Type B pancreatic cell (in vitro differentiated cells): Measurements from ENCODE around the gene CBLC. TPM values are rescaled to one million over a fixed set of nuclear protein-coding genes. Genes with fewer than 3 reads are reported as not detected.

Experiments used
- DNase-seq: peaks from one replicate; pipeline ENCODE4 v3.0.0; 2021; ENCODE audit warnings: mixed read lengths; ENCODE audit not compliant: unreplicated experiment; ENCODE audit errors: extremely low spot score
- H3K27ac Mint-ChIP-seq: 2 replicates; pipeline ENCODE4 v1.8.0; 2021; ENCODE audit warnings: mild to moderate bottlenecking, mixed read lengths
- H3K27me3 Mint-ChIP-seq: 2 replicates; pipeline ENCODE4 v1.8.0; 2021; ENCODE audit warnings: mixed read lengths
- H3K36me3 Mint-ChIP-seq: 2 replicates; pipeline ENCODE4 v1.8.0; 2021; ENCODE audit warnings: mixed read lengths
- H3K4me1 Mint-ChIP-seq: one replicate; pipeline ENCODE4 v1.8.0; 2021; ENCODE audit warnings: mixed read lengths; ENCODE audit not compliant: unreplicated experiment
- H3K4me3 Mint-ChIP-seq: 2 replicates; pipeline ENCODE4 v1.8.0; 2021; ENCODE audit warnings: mild to moderate bottlenecking, mixed read lengths
- H3K9me3 Mint-ChIP-seq: 2 replicates; pipeline ENCODE4 v1.8.0; 2021; ENCODE audit warnings: mixed read lengths
- total RNA-seq: library from RNA; stranded (reverse); gene quantifications from 2 replicates; pipeline ENCODE4 v1.2.1, GENCODE V29; 2021; ENCODE audit warnings: low replicate concordance
- TF ChIP-seq, protein P1 (sequence below): fragments of 200-600 bp; sonication (generic); conservative IDR thresholded peaks from 2 replicates; pipeline ENCODE4 v1.5.0; 2021; ENCODE audit warnings: antibody characterized with exemption, mild to moderate bottlenecking

The CBLC gene
- total RNA-seq, 1 donor from 2014 or later = 13.9 TPM

DNA sequence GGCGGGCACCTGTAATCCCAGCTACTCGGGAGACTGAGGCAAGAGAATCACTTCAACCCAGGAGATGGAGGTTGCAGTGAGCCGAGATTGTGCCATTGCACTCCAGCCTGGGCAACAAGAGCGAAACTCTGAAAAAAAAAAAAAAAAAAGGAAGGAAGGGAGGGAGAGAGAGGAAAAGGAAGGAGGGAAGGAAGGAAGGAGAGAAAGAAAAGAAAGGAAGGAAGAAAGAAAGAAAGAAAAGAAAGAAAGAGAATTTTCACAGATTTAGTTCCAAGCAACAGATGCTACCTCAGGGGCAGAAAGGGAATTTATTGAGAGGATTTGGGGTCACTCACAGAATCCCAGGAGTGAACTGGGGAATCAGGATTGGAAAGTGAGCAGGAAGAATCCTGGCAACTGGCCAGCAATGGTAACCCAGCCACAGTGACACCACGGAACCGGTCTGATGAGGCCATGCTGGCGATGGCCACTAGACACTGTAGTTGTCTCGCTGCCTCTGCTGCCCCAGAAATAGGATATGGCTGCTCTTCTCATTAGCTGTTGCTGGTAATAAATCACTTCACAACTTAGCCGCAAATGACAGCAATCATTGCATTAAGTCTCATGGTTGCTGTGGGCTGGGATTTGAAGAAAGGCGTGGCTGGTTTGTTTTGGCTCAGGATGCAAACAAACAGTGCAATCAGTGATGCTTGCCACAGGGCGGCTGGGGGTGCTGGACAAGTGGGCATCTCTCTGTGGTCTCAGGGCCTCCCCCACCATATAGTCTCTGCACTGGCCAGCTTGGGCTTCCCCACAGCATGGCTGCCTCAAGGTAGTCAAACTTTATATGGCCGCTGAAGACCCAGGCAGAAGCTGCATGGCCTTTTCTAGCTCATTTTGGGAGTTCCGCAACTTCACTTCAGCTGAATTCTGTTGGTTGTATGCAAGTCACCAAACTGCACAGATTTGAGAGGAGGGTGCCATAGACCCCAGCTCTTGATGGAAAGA, 26.0 kb downstream of the CBLC start:
- TF ChIP-seq, protein P1, sequence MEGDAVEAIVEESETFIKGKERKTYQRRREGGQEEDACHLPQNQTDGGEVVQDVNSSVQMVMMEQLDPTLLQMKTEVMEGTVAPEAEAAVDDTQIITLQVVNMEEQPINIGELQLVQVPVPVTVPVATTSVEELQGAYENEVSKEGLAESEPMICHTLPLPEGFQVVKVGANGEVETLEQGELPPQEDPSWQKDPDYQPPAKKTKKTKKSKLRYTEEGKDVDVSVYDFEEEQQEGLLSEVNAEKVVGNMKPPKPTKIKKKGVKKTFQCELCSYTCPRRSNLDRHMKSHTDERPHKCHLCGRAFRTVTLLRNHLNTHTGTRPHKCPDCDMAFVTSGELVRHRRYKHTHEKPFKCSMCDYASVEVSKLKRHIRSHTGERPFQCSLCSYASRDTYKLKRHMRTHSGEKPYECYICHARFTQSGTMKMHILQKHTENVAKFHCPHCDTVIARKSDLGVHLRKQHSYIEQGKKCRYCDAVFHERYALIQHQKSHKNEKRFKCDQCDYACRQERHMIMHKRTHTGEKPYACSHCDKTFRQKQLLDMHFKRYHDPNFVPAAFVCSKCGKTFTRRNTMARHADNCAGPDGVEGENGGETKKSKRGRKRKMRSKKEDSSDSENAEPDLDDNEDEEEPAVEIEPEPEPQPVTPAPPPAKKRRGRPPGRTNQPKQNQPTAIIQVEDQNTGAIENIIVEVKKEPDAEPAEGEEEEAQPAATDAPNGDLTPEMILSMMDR = no peak
- Mint-ChIP-seq H3K4me1 (peaks cover 21% of the 10 kb centered on the region), H3K36me3 (no peaks in the 10 kb centered on the region), H3K4me3 (no peak overlapping the region), H3K9me3 (no peaks in the 10 kb centered on the region), H3K27me3 (peaks cover 3% of the 10 kb centered on the region), H3K27ac (no peak overlapping the region)
- DNase-seq = no peak

DNA sequence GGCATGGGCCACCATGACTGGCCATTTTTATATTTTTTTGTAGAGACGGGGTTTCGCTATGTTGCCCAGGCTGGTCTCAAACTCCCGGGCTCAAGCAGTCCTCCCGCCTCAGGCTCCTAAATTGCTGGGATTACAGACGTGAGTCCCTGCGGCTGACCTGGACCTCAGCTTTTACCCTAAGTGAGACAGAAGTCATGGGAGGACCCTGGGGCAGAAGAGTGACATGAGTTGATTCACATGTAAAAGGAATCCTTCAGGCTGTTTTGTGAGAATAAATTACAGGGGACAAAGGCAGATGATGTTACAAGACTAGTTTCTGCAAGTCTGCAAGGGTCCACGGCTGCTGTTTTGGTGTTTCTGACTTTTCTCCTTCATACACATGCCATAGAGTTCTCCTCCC, 28.6 kb downstream of the CBLC start:
- peak overlapping the region; percentile 70 for H3K27ac Mint-ChIP-seq
- no peaks in the 10 kb centered on the region for H3K9me3 Mint-ChIP-seq
- TF ChIP-seq, protein P1 = no peak
- no peaks in the 10 kb centered on the region for H3K36me3 Mint-ChIP-seq
- peaks cover 24% of the 10 kb centered on the region for H3K4me1 Mint-ChIP-seq
- no peak for DNase-seq
- H3K4me3 Mint-ChIP-seq = peak overlapping the region; percentile 44
- peaks cover 3% of the 10 kb centered on the region for H3K27me3 Mint-ChIP-seq

DNA sequence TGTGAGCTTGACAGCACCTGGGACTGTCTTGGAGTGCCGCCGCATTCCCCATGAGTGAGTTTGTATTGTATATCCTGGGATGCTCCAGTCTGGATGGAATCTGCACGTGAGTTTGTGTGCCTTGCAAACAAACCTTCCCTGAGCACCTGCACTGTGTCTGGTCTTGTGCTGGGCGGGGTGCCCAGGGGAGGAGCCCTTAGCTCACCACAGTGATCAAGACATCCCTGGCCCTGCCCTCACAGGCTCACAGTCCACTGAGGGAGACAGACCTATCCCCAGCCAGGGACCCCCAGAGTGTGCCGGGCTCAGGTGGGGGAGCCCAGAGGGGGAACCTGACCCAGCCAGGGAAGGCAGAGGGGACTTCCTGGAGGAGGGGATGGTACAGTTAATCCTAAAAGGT, 29.5 kb downstream of the CBLC start:
- peaks cover 24% of the 10 kb centered on the region for H3K4me1 Mint-ChIP-seq
- DNase-seq = no peak
- peak overlapping the region; percentile 44 for H3K4me3 Mint-ChIP-seq
- H3K27ac Mint-ChIP-seq = peak overlapping the region; percentile 70
- peaks cover 3% of the 10 kb centered on the region for H3K27me3 Mint-ChIP-seq
- no peaks in the 10 kb centered on the region for H3K9me3 Mint-ChIP-seq
- TF ChIP-seq, protein P1 = no peak
- H3K36me3 Mint-ChIP-seq = no peaks in the 10 kb centered on the region

DNA sequence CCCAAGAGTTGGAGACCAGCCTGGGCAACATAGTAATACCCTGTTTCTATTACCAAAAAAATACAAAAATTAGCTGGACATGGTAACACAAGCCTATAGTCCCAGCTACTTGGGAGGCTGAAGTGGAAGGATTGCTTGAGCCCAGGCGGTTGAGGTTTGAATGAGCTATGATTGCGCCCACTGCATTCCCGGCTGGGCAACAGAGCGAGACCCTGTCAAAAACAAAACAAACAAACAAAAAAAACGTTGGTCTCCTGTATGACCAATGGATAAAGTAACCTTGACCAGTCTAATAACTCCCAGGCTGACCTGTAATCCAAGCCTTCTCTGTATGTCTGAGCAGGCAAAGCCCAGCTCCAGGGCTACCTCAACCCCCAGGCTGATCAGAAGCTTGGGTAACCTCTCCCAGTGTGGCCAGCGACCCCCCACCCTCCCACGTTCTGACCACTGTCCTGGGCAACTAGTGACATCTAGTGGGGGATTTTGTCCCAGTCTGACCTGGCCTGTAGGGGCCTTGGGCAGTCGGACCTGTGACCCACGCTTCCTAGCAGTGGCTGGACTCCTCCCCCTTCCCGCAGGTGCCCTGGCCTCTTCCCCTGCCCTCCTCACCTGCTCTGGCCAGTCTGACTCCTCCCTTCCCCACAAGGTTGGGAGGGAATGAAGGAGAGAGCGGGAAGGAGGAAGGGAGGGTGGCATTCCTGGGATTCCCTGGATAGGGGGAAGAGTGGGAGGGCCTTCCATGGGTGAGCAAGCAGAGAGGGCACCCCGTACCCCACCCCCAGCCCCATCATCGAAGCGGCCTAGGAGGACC, 30.2 kb downstream of the CBLC start:
- Mint-ChIP-seq H3K27me3 (peaks cover 3% of the 10 kb centered on the region), H3K4me1 (peaks cover 24% of the 10 kb centered on the region), H3K4me3 (peak overlapping the region; percentile 84), H3K27ac (peak overlapping the region; percentile 70), H3K36me3 (no peaks in the 10 kb centered on the region), H3K9me3 (no peaks in the 10 kb centered on the region)
- DNase-seq = no peak
- TF ChIP-seq, protein P1 = peak; percentile 68

DNA sequence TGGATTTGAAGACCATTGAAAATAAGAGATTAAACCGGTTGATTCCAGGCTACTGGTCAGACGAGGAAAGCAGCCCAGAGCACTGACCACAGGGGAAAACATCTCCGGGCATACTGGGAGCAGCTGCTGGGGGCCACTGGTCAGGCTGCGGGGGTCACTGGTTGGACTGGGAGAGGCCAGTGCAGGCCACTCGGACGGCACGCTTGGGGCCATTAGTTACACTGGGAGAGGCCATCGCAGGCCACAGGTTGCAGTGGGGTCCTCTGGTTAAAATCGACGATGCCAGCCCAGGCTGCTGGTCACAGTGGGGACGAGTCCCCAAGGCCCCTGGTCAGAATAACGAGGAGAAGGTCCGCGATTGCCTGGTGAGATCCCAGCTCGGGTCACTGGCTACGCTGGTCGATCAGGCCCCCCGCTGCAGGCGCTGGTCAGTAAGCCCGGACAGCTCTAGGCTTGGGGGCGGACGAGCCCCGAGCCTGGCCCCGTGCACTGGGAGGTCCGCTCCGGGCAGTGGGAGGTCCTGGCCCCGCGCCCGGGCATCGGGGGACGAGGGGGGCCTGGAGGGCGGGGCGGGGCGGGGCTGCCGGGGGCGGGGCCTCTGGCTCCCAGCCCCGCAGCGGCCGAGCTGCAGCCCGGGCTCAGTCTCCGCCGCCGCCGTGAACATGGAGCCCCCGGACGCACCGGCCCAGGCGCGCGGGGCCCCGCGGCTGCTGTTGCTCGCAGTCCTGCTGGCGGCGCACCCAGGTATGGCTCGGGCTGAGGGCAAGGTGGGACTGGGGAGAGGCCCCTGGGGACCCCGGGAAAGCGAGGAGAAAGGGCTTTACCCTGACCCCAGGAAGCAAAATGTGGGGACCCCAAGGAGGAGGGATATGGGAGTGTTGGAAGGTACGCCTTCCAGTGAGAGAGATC, 31.0 kb downstream of the CBLC start, which contains the start of gene BCAM:
Gene BCAM (plus strand): TSS at position 641 of the 909 bp plus-strand sequence. CDS start 22 bp downstream, at position 663.
- H3K36me3 Mint-ChIP-seq = peaks cover 2% of the 10 kb centered on the region
- peaks cover 3% of the 10 kb centered on the region for H3K27me3 Mint-ChIP-seq
- H3K4me1 Mint-ChIP-seq = peaks cover 24% of the 10 kb centered on the region
- peak; percentile 79 for DNase-seq
- H3K4me3 Mint-ChIP-seq = peak within 1 kb of the TSS; percentile 84
- peak within 1 kb of the TSS; percentile 72 for H3K27ac Mint-ChIP-seq
- no peaks in the 10 kb centered on the region for H3K9me3 Mint-ChIP-seq
- TF ChIP-seq, protein P1 = no peak
